Suprapubic skin (tissue), 4 donors: ENCODE data around the gene CABP4. TPM values are rescaled to one million over a fixed set of nuclear protein-coding genes. Genes with fewer than 3 reads are reported as not detected.

Experiments
- DNase-seq, 2 donors: peaks; one replicate each; pipeline ENCODE4 v3.0.0-alpha.2; 2019; ENCODE audit warnings: low spot score in 2 of 2
- H3K27ac ChIP-seq: fragments of 200-600 bp; sonication (generic); one replicate; pipeline ENCODE4 v1.5.1; 2019
- H3K27me3 ChIP-seq: fragments of 200-600 bp; sonication (generic); one replicate; pipeline ENCODE4 v1.5.1; 2019
- H3K36me3 ChIP-seq: fragments of 200-600 bp; sonication (generic); one replicate; pipeline ENCODE4 v1.5.1; 2019
- H3K4me1 ChIP-seq: fragments of 200-600 bp; sonication (generic); one replicate; pipeline ENCODE4 v1.5.1; 2019
- H3K4me3 ChIP-seq: fragments of 200-600 bp; sonication (generic); one replicate; pipeline ENCODE4 v1.5.1; 2019; ENCODE audit warnings: mild to moderate bottlenecking
- H3K9me3 ChIP-seq: fragments of 200-600 bp; sonication (generic); one replicate; pipeline ENCODE4 v1.5.1; 2019
- CTCF ChIP-seq, 2 donors: fragments of 200-600 bp in 1 of 2; fragments of 450-650 bp in 1 of 2; sonication (generic) in 1 of 2; IDR thresholded peaks; one replicate each; pipeline ENCODE4 v1.5.1; 2016 to 2019; ENCODE audit warnings: antibody characterized with exemption in 2 of 2, mild to moderate bottlenecking in 1 of 2, moderate library complexity in 1 of 2
- EP300 ChIP-seq: sonication (generic); formaldehyde crosslinking; IDR thresholded peaks from one replicate; pipeline ENCODE4 v1.6.1; 2017; ENCODE audit warnings: antibody characterized with exemption
- POLR2A ChIP-seq, 2 donors: fragments of 450-650 bp; IDR thresholded peaks; one replicate each; pipeline ENCODE4 v1.6.1; 2017; ENCODE audit warnings: antibody characterized with exemption in 2 of 2, mild to moderate bottlenecking in 2 of 2, moderate library complexity in 2 of 2
- POLR2AphosphoS5 ChIP-seq, 3 donors: sonication (generic); formaldehyde crosslinking; IDR thresholded peaks; one replicate each; pipeline ENCODE4 v1.6.1; 2017; ENCODE audit warnings: antibody characterized with exemption in 3 of 3
- WGBS: methylation state at CpG from one replicate; pipeline ENCODE4 v1.1.5; 2018; 5-methylcytosine and 5-hydroxymethylcytosine counted together
- total RNA-seq, 4 donors: library from RNA; depleted of rRNA; stranded (reverse); fragments of >200 nt; gene quantifications; one replicate each; pipeline ENCODE4 v1.1.0, GENCODE V29; 2016

The CABP4 gene
- total RNA-seq, 4 donors from 2014 or later: 0.38 to 2.5 (median 0.72) TPM; not detected in 1

- 77% methylated on average over 15 of the region's 16 CpGs for WGBS
- TF ChIP-seq EP300 (no peak), POLR2AphosphoS5 (IDR thresholded peaks at IDR 0.05) (no peak), POLR2A (IDR thresholded peaks at IDR 0.05) (no peak), CTCF (IDR thresholded peaks at IDR 0.05) (no peak)
- Histone ChIP-seq H3K36me3 (no peaks in the 10 kb centered on the region), H3K4me3 (no peak overlapping the region), H3K9me3 (no peaks in the 10 kb centered on the region), H3K27me3 (no peaks in the 10 kb centered on the region), H3K27ac (peak overlapping the region; percentile 84), H3K4me1 (peaks cover 53% of the 10 kb centered on the region)
- peak in 1 of 2 donors; percentile 73 for DNase-seq
Measured at GRCh38 chr11:67506426-67507051, 51.4 kb downstream of the CABP4 start.

- Histone ChIP-seq H3K9me3 (no peaks in the 10 kb centered on the region), H3K4me1 (peaks cover 53% of the 10 kb centered on the region), H3K27ac (peak overlapping the region; percentile 95), H3K27me3 (no peaks in the 10 kb centered on the region), H3K4me3 (peak overlapping the region; percentile 80), H3K36me3 (no peaks in the 10 kb centered on the region)
- no peak for DNase-seq
- TF ChIP-seq EP300 (no peak), POLR2AphosphoS5 (IDR thresholded peaks at IDR 0.05) (no peak), CTCF (IDR thresholded peaks at IDR 0.05) (no peak), POLR2A (IDR thresholded peaks at IDR 0.05) (no peak)
- WGBS: 26% methylated on average over 26 of the region's 33 CpGs
Measured at GRCh38 chr11:67507242-67507863, 52.2 kb downstream of the CABP4 start.

GRCh38 chr11:67507864-67508485 is 52.8 kb downstream of the CABP4 start, which contains the start of gene CDK2AP2:
TSS of gene CDK2AP2 (minus strand) at chr11:67508162. CDS start at chr11:67508082, 80 bp downstream.
- WGBS: 0% methylated on average over 42 of the region's 57 CpGs
- Histone ChIP-seq H3K27ac (peak within 1 kb of the TSS; percentile 95), H3K36me3 (no peaks in the 10 kb centered on the region), H3K9me3 (no peaks in the 10 kb centered on the region), H3K27me3 (no peaks in the 10 kb centered on the region), H3K4me1 (peaks cover 53% of the 10 kb centered on the region), H3K4me3 (peak within 1 kb of the TSS; percentile 80)
- TF ChIP-seq POLR2AphosphoS5 (IDR thresholded peaks at IDR 0.05) (peak in 2 of 3 donors; percentile 55 to 68), POLR2A (IDR thresholded peaks at IDR 0.05) (no peak)
- peak; percentile 99 for DNase-seq

- Histone ChIP-seq H3K27ac (peak overlapping the region; percentile 95), H3K4me1 (peaks cover 52% of the 10 kb centered on the region), H3K36me3 (no peaks in the 10 kb centered on the region), H3K4me3 (peak overlapping the region; percentile 80), H3K9me3 (no peaks in the 10 kb centered on the region), H3K27me3 (peaks cover 3% of the 10 kb centered on the region)
- TF ChIP-seq EP300 (no peak), POLR2A (IDR thresholded peaks at IDR 0.05) (peak in 1 of 2 donors; percentile 33), CTCF (IDR thresholded peaks at IDR 0.05) (no peak), POLR2AphosphoS5 (IDR thresholded peaks at IDR 0.05) (peak in 2 of 3 donors; percentile 54 to 62)
- 1% methylated on average over 27 of the region's 57 CpGs for WGBS
- DNase-seq: peak; percentile 99
Measured at GRCh38 chr11:67508486-67509121, 53.5 kb downstream of the CABP4 start.

- Histone ChIP-seq H3K27me3 (peaks cover 3% of the 10 kb centered on the region), H3K9me3 (no peaks in the 10 kb centered on the region), H3K27ac (no peak overlapping the region), H3K4me1 (peaks cover 38% of the 10 kb centered on the region), H3K36me3 (no peaks in the 10 kb centered on the region), H3K4me3 (no peak overlapping the region)
- 59% methylated on average over 3 of the region's 3 CpGs for WGBS
- TF ChIP-seq EP300 (no peak), CTCF (IDR thresholded peaks at IDR 0.05) (no peak), POLR2AphosphoS5 (IDR thresholded peaks at IDR 0.05) (no peak), POLR2A (IDR thresholded peaks at IDR 0.05) (no peak)
- DNase-seq: no peak
Measured at GRCh38 chr11:67510023-67510345, 54.8 kb downstream of the CABP4 start.

Other genes with a start within 250 kb of the CABP4 start
- gene GRK2, start 188.9 kb upstream of the CABP4 start, total RNA-seq: 100 to 1,000 TPM in 2 of 4 donors, 10 to 100 TPM in 2; 84.3 to 157 (median 105) TPM
- gene ANKRD13D, start 166.1 kb upstream of the CABP4 start, total RNA-seq: 100 to 1,000 TPM in 1 of 4 donors, 10 to 100 TPM in 3; 55.7 to 154 (median 77.2) TPM
- gene SSH3, start 151.8 kb upstream of the CABP4 start, total RNA-seq: 100 to 1,000 TPM in 1 of 4 donors, 10 to 100 TPM in 3; 49.4 to 107 (median 63.9) TPM
- 10 to 100 TPM; 54.5 to 75.7 (median 65.0) TPM for gene POLD4, start 101.8 kb upstream of the CABP4 start, total RNA-seq
- 1 to 10 TPM; 2.7 to 5.5 (median 4.0) TPM for gene CLCF1, start 81.8 kb upstream of the CABP4 start, total RNA-seq
- gene RAD9A, start 63.4 kb upstream of the CABP4 start, total RNA-seq: 10 to 100 TPM; 24.1 to 86.9 (median 28.5) TPM
- 100 to 1,000 TPM in 3 of 4 donors, 10 to 100 TPM in 1; 75.6 to 158 (median 121) TPM for gene PPP1CA, start 53.5 kb upstream of the CABP4 start, total RNA-seq
- gene TBC1D10C, start 51.3 kb upstream of the CABP4 start, total RNA-seq: under 1 TPM; 0.26 to 0.64 (median 0.52) TPM
- under 1 TPM; 0.21 to 0.94 (median 0.74) TPM for gene CARNS1, start 39.7 kb upstream of the CABP4 start, total RNA-seq
- 100 to 1,000 TPM; 147 to 193 (median 158) TPM for gene RPS6KB2, start 26.9 kb upstream of the CABP4 start, total RNA-seq
- 1 to 10 TPM in 2 of 4 donors, under 1 TPM in 2; 0.59 to 4.3 (median 2.0) TPM for gene PTPRCAP, start 17.7 kb upstream of the CABP4 start, total RNA-seq
- gene CORO1B, start 11.9 kb upstream of the CABP4 start, total RNA-seq: 10 to 100 TPM; 46.7 to 64.2 (median 47.1) TPM
- gene GPR152, start 2.6 kb upstream of the CABP4 start, total RNA-seq: under 1 TPM in 1 of 4 donors, not detected in 3; 0.34 TPM
- gene TMEM134, start 13.9 kb downstream of the CABP4 start, total RNA-seq: 100 to 1,000 TPM; 131 to 376 (median 207) TPM
- gene AIP, start 27.7 kb downstream of the CABP4 start, total RNA-seq: 10 to 100 TPM; 30.5 to 58.4 (median 42.2) TPM
- gene PITPNM1, start 50.0 kb downstream of the CABP4 start, total RNA-seq: 10 to 100 TPM; 12.4 to 25.7 (median 19.7) TPM
- 10 to 100 TPM; 16.7 to 44.6 (median 30.9) TPM for gene CDK2AP2, start 52.8 kb downstream of the CABP4 start, total RNA-seq
- gene CABP2, start 68.1 kb downstream of the CABP4 start, total RNA-seq: not detected
- 1,000 to 10,000 TPM in 3 of 4 donors, 100 to 1,000 TPM in 1; 564 to 1,559 (median 1,256) TPM for gene GSTP1, start 128.5 kb downstream of the CABP4 start, total RNA-seq
- gene NDUFV1, start 151.6 kb downstream of the CABP4 start, total RNA-seq: 100 to 1,000 TPM; 200 to 361 (median 275) TPM
- 10 to 100 TPM; 33.9 to 48.8 (median 46.3) TPM for gene NUDT8, start 174.6 kb downstream of the CABP4 start, total RNA-seq
- gene TBX10, start 184.4 kb downstream of the CABP4 start, total RNA-seq: not detected
- not detected for gene ACY3, start 195.4 kb downstream of the CABP4 start, total RNA-seq
- gene ALDH3B2, start 219.3 kb downstream of the CABP4 start, total RNA-seq: 100 to 1,000 TPM in 2 of 4 donors, 10 to 100 TPM in 2; 90.0 to 176 (median 105) TPM